Keratinocyte (primary cell): Measurements from ENCODE around the gene RGS3.

Source experiments
- EZH2 ChIP-seq: IDR thresholded peaks from one replicate; pipeline ENCODE4 v1.6.1; 2012; ENCODE audit warnings: inconsistent platforms, mild to moderate bottlenecking, low read length, moderate library complexity
- TF ChIP-seq, protein P1 (sequence below), 3 experiments: IDR thresholded peaks in 1 of 3; conservative IDR thresholded peaks in 1 of 3; optimal IDR thresholded peaks in 1 of 3; 2 replicates in 2 of 3; 3 replicates in 1 of 3; pipeline versions ENCODE3 to v1.5.1; 2011; ENCODE audit warnings: low read length in 3 of 3, mild to moderate bottlenecking in 3 of 3, moderate library complexity in 2 of 3, control low read depth in 1 of 3, inconsistent platforms in 1 of 3; ENCODE audit not compliant: insufficient read depth in 2 of 3; ENCODE audit errors: extremely low read depth in 1 of 3

GRCh38 chr9:113471566-113471965 lies 8.0 kb downstream of the RGS3 start:
- TF ChIP-seq EZH2, result no peak
- TF ChIP-seq, protein P1, sequence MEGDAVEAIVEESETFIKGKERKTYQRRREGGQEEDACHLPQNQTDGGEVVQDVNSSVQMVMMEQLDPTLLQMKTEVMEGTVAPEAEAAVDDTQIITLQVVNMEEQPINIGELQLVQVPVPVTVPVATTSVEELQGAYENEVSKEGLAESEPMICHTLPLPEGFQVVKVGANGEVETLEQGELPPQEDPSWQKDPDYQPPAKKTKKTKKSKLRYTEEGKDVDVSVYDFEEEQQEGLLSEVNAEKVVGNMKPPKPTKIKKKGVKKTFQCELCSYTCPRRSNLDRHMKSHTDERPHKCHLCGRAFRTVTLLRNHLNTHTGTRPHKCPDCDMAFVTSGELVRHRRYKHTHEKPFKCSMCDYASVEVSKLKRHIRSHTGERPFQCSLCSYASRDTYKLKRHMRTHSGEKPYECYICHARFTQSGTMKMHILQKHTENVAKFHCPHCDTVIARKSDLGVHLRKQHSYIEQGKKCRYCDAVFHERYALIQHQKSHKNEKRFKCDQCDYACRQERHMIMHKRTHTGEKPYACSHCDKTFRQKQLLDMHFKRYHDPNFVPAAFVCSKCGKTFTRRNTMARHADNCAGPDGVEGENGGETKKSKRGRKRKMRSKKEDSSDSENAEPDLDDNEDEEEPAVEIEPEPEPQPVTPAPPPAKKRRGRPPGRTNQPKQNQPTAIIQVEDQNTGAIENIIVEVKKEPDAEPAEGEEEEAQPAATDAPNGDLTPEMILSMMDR (optimal IDR thresholded peaks at IDR 0.05 in 1 of 3, IDR thresholded peaks at IDR 0.05 in 1 of 3, conservative IDR thresholded peaks at IDR 0.05 in 1 of 3; ENCODE audit: extremely low read depth in 1 of 3, insufficient read depth in 2 of 3, low read length in 3 of 3), result no peak
